Aorta (tissue), 5 donors: ENCODE data around the gene ST8SIA1. TPM values are rescaled to one million over a fixed set of nuclear protein-coding genes. Genes with fewer than 3 reads are reported as not detected.

Experiments
- ATAC-seq: fragments of 200-7000 bp; cut with Tn5 transposase; one replicate; pipeline ENCODE4 v1.9.1; 2022; ENCODE audit warnings: moderate library complexity; ENCODE audit not compliant: low FRiP score
- DNase-seq, 2 donors: peaks; one replicate each; pipeline ENCODE4 v3.0.0-alpha.2; 2020
- H3K27ac ChIP-seq, 2 donors: one replicate each; pipeline ENCODE4 v1.5.1; 2013; ENCODE audit warnings: low read length in 2 of 2, mild to moderate bottlenecking in 2 of 2, moderate library complexity in 2 of 2, control low read depth in 1 of 2, inconsistent platforms in 1 of 2, low read depth in 1 of 2
- H3K27me3 ChIP-seq, 2 donors: one replicate each; pipeline ENCODE4 v1.6.1; 2013; ENCODE audit warnings: control low read depth in 1 of 2, low read length in 1 of 2, mild to moderate bottlenecking in 1 of 2, moderate library complexity in 1 of 2; ENCODE audit not compliant: insufficient read depth in 2 of 2, control insufficient read depth in 1 of 2
- H3K36me3 ChIP-seq, 2 donors: one replicate each; pipeline ENCODE4 v1.6.1; 2013; ENCODE audit warnings: control low read depth in 1 of 2, low read length in 1 of 2, mild to moderate bottlenecking in 1 of 2; ENCODE audit not compliant: insufficient read depth in 2 of 2, control insufficient read depth in 1 of 2
- H3K4me1 ChIP-seq, 2 donors: one replicate each; pipeline ENCODE4 v1.6.1; 2013; ENCODE audit warnings: low read length in 2 of 2, control low read depth in 1 of 2, mild to moderate bottlenecking in 1 of 2, moderate library complexity in 1 of 2; ENCODE audit not compliant: insufficient read depth in 2 of 2, control insufficient read depth in 1 of 2
- H3K4me3 ChIP-seq, 2 donors: one replicate each; pipeline ENCODE4 v1.5.1; 2013; ENCODE audit warnings: low read length in 2 of 2, control low read depth in 1 of 2, mild to moderate bottlenecking in 1 of 2
- H3K9me3 ChIP-seq: one replicate; pipeline ENCODE4 v1.6.1; 2013; ENCODE audit warnings: mild to moderate bottlenecking, low read length; ENCODE audit not compliant: control insufficient read depth
- WGBS, 2 donors: extraction: QIAGEN DNeasy Blood & Tissue Kit; methylation state at CpG; one replicate each; pipeline ENCODE4 v1.1.7; 2013; 5-methylcytosine and 5-hydroxymethylcytosine counted together
- intact Hi-C, 2 donors: fragments of 100-400 bp; cut with DNase I; formaldehyde crosslinking; loops; one replicate each; pipeline versions ENCODE4 v1.14.2 to v1.15.0; 2022
- polyA plus RNA-seq, 2 donors: library from polyadenylated mRNA; stranded (reverse); fragments of 200-250 nt; gene quantifications; one replicate each; pipeline ENCODE4 v1.2.3, GENCODE V29; 2013
- total RNA-seq, 2 donors: library from RNA; stranded (reverse); fragmentation: NEBNext Ultra II Directional; extraction: Animal tissue kit (Norgen Biotek cat#: 25700); gene quantifications; one replicate each; pipeline ENCODE4 v1.2.1, GENCODE V29; 2021
- donor health status: healthy with polysubstance abuse.
- donor health status: Bipolar disorder and iron deficiency.
- donor health status: DM: no; HTN: no; CAD: no.
- donor health status: DM: no; HTN: no; CAD: no.
- donor health status: DM: yes; HTN: yes; CAD: no.

The ST8SIA1 gene
- total and polyA plus RNA-seq, 4 donors: 3.6 to 10.4 (median 6.3) TPM

DNA sequence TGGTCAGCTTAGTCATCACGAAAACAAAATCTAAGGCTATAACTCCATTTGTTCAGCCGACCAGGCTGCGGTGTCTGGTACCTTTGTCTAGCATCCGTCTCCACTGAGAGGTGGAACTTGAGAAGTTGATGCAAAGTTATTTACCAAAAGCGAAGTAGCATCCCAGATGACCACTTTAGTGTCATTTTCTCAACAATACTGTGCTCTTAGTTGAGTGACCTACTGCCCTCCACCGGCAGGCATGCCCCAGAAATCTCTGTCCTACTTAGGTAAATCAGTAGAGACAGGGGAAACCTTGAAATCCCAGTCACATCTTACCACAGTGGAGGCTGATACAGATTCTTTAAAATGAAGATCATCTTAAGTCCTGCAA is 1.3 kb upstream of the ST8SIA1 start:
- no peaks in the 10 kb centered on the region for H3K4me1 ChIP-seq
- no peak overlapping the region for H3K4me3 ChIP-seq
- ATAC-seq (peak; percentile 9), DNase-seq (peak in 1 of 2 donors; percentile 69)
- H3K27ac ChIP-seq: no peak overlapping the region
- H3K27me3 ChIP-seq: no peaks in the 10 kb centered on the region
- H3K36me3 ChIP-seq: no peaks in the 10 kb centered on the region
- intact Hi-C loops: loop anchor here (2.0 to 10.0 kb wide), 4 partner anchors 111 to 253 kb away; no protein-coding TSS in a partner anchor
- 3 to 5% methylated on average over 6 of the region's 6 CpGs for WGBS, 2 donors
- no peaks in the 10 kb centered on the region for H3K9me3 ChIP-seq

GRCh38 chr12:22333713-22334409 is 646 bp downstream of the ST8SIA1 start:
- H3K36me3 ChIP-seq: no peaks in the 10 kb centered on the region
- H3K4me3 ChIP-seq: peak overlapping the region; percentile 5 to 47
- H3K27ac ChIP-seq: no peak overlapping the region
- ATAC-seq (no peak), DNase-seq (peak in 1 of 2 donors; percentile 77)
- WGBS, 2 donors: 8 to 9% methylated on average over 40 to 49 of the region's 49 CpGs
- H3K4me1 ChIP-seq: no peaks in the 10 kb centered on the region
- H3K27me3 ChIP-seq: no peaks in the 10 kb centered on the region
- H3K9me3 ChIP-seq: no peaks in the 10 kb centered on the region
- intact Hi-C loops: loop anchor here in 1 of 2 donors (2.0 to 10.0 kb wide), 2 partner anchors 109 to 231 kb away; no protein-coding TSS in a partner anchor

DNA sequence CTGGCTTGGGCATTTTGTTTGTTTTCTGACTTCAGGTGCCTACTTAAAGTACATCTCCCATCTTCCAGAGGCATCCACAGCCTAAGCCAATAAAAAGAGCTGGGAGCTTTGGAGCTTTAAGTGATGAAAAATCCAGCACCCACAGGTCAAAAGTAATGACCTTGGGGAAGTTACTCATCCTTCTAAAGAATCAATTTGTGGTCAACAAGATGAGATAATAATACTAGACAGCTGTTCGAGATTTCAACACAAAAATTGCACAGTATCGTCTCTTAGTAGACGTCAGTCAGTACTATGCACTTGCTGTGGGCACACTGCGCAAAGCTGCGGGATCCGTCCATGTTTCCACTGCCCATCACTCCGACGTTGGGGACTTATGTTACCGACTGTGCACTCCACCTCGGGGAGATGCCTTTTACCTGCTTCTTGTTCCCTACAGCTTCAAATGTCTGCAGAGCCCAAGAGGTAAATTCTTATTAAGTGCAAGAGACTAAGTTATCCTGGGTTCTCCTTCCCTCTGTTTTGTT is 1.3 kb downstream of the ST8SIA1 start:
- Histone ChIP-seq H3K27me3 (no peaks in the 10 kb centered on the region), H3K4me1 (no peaks in the 10 kb centered on the region), H3K27ac (no peak overlapping the region), H3K4me3 (no peak overlapping the region), H3K9me3 (no peaks in the 10 kb centered on the region), H3K36me3 (no peaks in the 10 kb centered on the region)
- intact Hi-C loops: loop anchor here in 1 of 2 donors (10.0 kb wide), 1 partner anchor 108 kb away; no protein-coding TSS in a partner anchor
- 62 to 70% methylated on average over 10 of the region's 10 CpGs for WGBS, 2 donors
- ATAC-seq: no peak
- peak in 1 of 2 donors; percentile 66 for DNase-seq

DNA sequence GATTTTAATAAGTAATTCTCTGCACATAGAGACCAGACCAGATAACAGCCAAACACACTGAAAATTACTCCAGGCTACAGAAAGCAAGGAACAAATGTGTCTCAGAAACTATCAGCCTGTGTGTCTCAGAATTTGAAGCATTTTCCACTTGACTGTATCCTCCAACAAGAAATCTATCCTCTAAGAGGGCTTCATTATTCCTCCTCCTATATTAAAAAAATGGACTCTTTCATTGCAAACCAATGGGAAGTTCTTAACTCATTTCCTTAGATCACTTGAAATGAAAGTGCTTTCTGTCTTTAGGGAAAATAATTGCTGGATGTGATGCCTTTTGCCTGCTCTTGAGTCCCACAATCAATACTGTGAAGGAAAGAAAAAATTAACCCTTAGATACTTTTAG is 2.3 kb downstream of the ST8SIA1 start:
- Histone ChIP-seq H3K4me3 (no peak overlapping the region), H3K27ac (no peak overlapping the region), H3K4me1 (no peaks in the 10 kb centered on the region), H3K27me3 (no peaks in the 10 kb centered on the region), H3K36me3 (no peaks in the 10 kb centered on the region), H3K9me3 (no peaks in the 10 kb centered on the region)
- intact Hi-C loops: loop anchor here in 1 of 2 donors (10.0 kb wide), 1 partner anchor 107 kb away; no protein-coding TSS in a partner anchor
- no peak for DNase-seq
- ATAC-seq: no peak

DNA sequence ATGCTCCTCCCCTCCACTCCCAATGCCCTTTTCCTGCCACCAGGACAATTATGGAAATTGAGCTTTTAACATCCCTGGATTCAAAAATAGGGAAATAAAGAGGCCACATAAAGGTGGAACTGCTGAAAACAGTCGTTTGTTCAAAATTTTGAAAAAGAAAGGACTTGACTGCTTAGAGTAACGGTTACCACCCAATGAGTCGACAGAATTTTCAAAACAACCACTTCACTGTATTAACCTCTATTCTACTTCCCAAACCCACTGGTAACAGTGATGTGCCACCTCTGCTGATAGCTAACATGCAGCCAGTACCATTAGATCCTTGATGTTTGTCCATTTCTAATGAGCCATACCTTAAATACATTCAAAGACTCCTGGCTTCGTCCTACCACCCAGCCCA is 4.9 kb downstream of the ST8SIA1 start:
- no peaks in the 10 kb centered on the region for H3K27me3 ChIP-seq
- no peaks in the 10 kb centered on the region for H3K9me3 ChIP-seq
- no peaks in the 10 kb centered on the region for H3K36me3 ChIP-seq
- intact Hi-C loops: loop anchor here in 1 of 2 donors (10.0 kb wide), 1 partner anchor 105 kb away; no protein-coding TSS in a partner anchor
- no peak for DNase-seq
- WGBS, 2 donors: 82 to 83% methylated on average over 4 of the region's 4 CpGs
- no peak overlapping the region for H3K4me3 ChIP-seq
- no peak for ATAC-seq
- no peak overlapping the region for H3K27ac ChIP-seq
- no peaks in the 10 kb centered on the region for H3K4me1 ChIP-seq

DNA sequence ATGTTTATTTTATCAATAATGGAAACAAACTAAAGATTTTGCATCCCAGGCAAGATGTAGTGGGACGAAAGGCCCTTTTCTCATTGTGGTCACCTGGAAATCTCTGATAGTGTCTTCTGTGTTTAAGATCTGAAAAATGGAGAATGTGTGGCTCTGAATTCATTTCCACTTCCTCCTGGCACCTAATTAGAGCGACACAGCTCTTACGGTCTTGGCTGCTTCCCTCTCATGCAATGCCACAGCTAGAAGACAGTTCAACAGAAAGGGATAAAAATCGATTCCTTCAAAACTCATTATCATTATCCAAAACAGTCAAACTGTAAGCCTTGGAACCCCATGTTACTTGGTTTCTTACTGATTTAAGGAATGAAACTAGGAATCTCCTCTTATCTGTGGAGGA is 9.3 kb downstream of the ST8SIA1 start:
- H3K9me3 ChIP-seq: no peaks in the 10 kb centered on the region
- no peak overlapping the region for H3K4me3 ChIP-seq
- intact Hi-C loops: no loop called here
- DNase-seq: no peak
- no peaks in the 10 kb centered on the region for H3K36me3 ChIP-seq
- no peaks in the 10 kb centered on the region for H3K27me3 ChIP-seq
- ATAC-seq: no peak
- 82% methylated on average over 4 of the region's 4 CpGs for WGBS, 2 donors
- no peaks in the 10 kb centered on the region for H3K4me1 ChIP-seq
- H3K27ac ChIP-seq: no peak overlapping the region

DNA sequence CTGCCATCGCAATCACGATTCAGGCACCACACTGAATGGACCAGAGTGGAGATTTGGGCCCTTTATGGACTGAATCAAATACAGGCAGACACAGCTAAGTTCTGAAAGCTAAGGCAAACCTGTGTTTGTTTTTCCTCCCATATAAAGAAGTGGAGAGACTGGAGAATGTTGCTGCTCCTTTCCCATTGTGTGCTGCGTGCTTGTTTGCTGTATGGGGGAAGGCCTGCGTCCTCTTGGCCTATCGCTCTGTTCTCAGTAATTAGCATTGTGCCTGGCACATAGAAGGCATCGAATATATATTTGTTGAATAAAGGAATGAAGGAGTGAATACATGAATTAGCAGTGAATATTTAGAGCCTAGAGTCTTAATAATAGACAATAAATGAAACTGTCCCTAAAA is 12.4 kb downstream of the ST8SIA1 start:
- Histone ChIP-seq H3K4me3 (no peak overlapping the region), H3K36me3 (no peaks in the 10 kb centered on the region), H3K27me3 (no peaks in the 10 kb centered on the region), H3K4me1 (no peaks in the 10 kb centered on the region), H3K27ac (peak overlapping the region in 1 of 2 donors; percentile 20), H3K9me3 (no peaks in the 10 kb centered on the region)
- 65 to 79% methylated on average over 6 of the region's 6 CpGs for WGBS, 2 donors
- DNase-seq: no peak
- no peak for ATAC-seq
- intact Hi-C loops: no loop called here

- Histone ChIP-seq H3K9me3 (no peaks in the 10 kb centered on the region), H3K36me3 (no peaks in the 10 kb centered on the region), H3K4me1 (no peaks in the 10 kb centered on the region), H3K4me3 (no peak overlapping the region), H3K27ac (peak overlapping the region in 1 of 2 donors; percentile 20), H3K27me3 (no peaks in the 10 kb centered on the region)
- DNase-seq: peak in 1 of 2 donors; percentile 59
- WGBS, 2 donors: 41 to 57% methylated on average over 2 of the region's 2 CpGs
- ATAC-seq: no peak
- intact Hi-C loops: no loop called here
Measured at GRCh38 chr12:22321638-22322037, 12.9 kb downstream of the ST8SIA1 start.
